IMR-90 (cell line): Measurements from ENCODE around the gene NOC2L. TPM values are rescaled to one million over a fixed set of nuclear protein-coding genes. Genes with fewer than 3 reads are reported as not detected.

ENCODE experiments used
- ATAC-seq: fragments of 200-7000 bp; cut with Tn5 transposase; 2 replicates; pipeline ENCODE4 v1.9.1; 2020; ENCODE audit warnings: low read depth, mild to moderate bottlenecking, moderate library complexity
- BruUV-seq: library from RNA; stranded (reverse); fragments of 400-500 nt; replicated peaks from 2 replicates; lab custom pipeline; 2021; lab: Mats Ljungman, UMichigan
- CTCF ChIA-PET: fragments of 300-600 bp; formaldehyde crosslinking; extraction: SDS; loops from one replicate; lab custom pipeline; 2021; ENCODE audit warnings: antibody characterized with exemption; lab: Yijun Ruan, JAX
- POLR2A ChIA-PET: fragments of 300-600 bp; sonication (Branson Sonifier 250); formaldehyde crosslinking; loops from one replicate; lab custom pipeline; 2022; ENCODE audit warnings: antibody characterized with exemption; ENCODE audit not compliant: unreplicated experiment; lab: Charles Lee
- DNase-seq: peaks from one replicate; pipeline ENCODE4 v3.0.0; 2013
- H2AFZ ChIP-seq: replicated peaks from 2 replicates; pipeline ENCODE3; 2013; ENCODE audit warnings: low read length, mild to moderate bottlenecking; ENCODE audit not compliant: poor library complexity
- H2AK5ac ChIP-seq: 2 replicates; pipeline ENCODE4 v1.6.1; 2013; ENCODE audit warnings: low read depth, low read length, inconsistent platforms
- H2AK9ac ChIP-seq: replicated peaks from 2 replicates; pipeline ENCODE3; 2013; ENCODE audit warnings: mild to moderate bottlenecking, low read depth, low read length, moderate library complexity; ENCODE audit not compliant: poor library complexity
- H2BK120ac ChIP-seq: 2 replicates; pipeline ENCODE4 v1.6.1; 2013; ENCODE audit warnings: low read depth, low read length, inconsistent platforms
- H2BK15ac ChIP-seq: 3 replicates; pipeline ENCODE4 v1.6.1; 2013; ENCODE audit warnings: low read depth, low read length, inconsistent platforms
- H2BK20ac ChIP-seq: 2 replicates; pipeline ENCODE4 v1.6.1; 2013; ENCODE audit warnings: low read depth, mild to moderate bottlenecking, inconsistent platforms, low read length, moderate library complexity
- H2BK5ac ChIP-seq: 2 replicates; pipeline ENCODE4 v1.6.1; 2013; ENCODE audit warnings: mild to moderate bottlenecking, low read depth, low read length, inconsistent platforms; ENCODE audit not compliant: poor library complexity, severe bottlenecking
- H3K14ac ChIP-seq: replicated peaks from 2 replicates; pipeline ENCODE4 v1.6.1; 2013; ENCODE audit warnings: low read depth, low read length, inconsistent platforms
- H3K18ac ChIP-seq: 2 replicates; pipeline ENCODE4 v1.6.1; 2013; ENCODE audit warnings: low read depth, low read length, control low read depth
- H3K23ac ChIP-seq: 2 replicates; pipeline ENCODE4 v1.6.1; 2013; ENCODE audit warnings: low read depth, low read length, inconsistent platforms
- H3K27ac ChIP-seq: 2 replicates; pipeline ENCODE4 v1.5.1; 2013; ENCODE audit warnings: mild to moderate bottlenecking, control low read depth, low read length; ENCODE audit not compliant: insufficient read depth
- H3K27me3 ChIP-seq: 2 replicates; pipeline ENCODE4 v1.6.1; 2013; ENCODE audit warnings: low read length; ENCODE audit not compliant: control insufficient read depth, insufficient read depth
- H3K36me3 ChIP-seq: 2 replicates; pipeline ENCODE4 v1.6.1; 2013; ENCODE audit warnings: low read length, mixed read lengths; ENCODE audit not compliant: control insufficient read depth, insufficient read depth
- H3K4ac ChIP-seq: 2 replicates; pipeline ENCODE4 v1.6.1; 2013; ENCODE audit warnings: low read depth, low read length, inconsistent platforms
- H3K4me1 ChIP-seq: 2 replicates; pipeline ENCODE4 v1.6.1; 2013; ENCODE audit warnings: low read length, mixed read lengths; ENCODE audit not compliant: control insufficient read depth, insufficient read depth
- H3K4me2 ChIP-seq: 2 replicates; pipeline ENCODE4 v1.6.1; 2013; ENCODE audit warnings: low read depth, mild to moderate bottlenecking, control low read depth, low read length, moderate library complexity
- H3K4me3 ChIP-seq: 2 replicates; pipeline ENCODE4 v1.5.1; 2013; ENCODE audit warnings: low read depth, mild to moderate bottlenecking, control low read depth, low read length, moderate library complexity; ENCODE audit not compliant: insufficient read depth
- H3K56ac ChIP-seq: 2 replicates; pipeline ENCODE4 v1.6.1; 2013; ENCODE audit warnings: low read length, inconsistent platforms; ENCODE audit not compliant: insufficient read depth; ENCODE audit errors: extremely low read depth
- H3K79me1 ChIP-seq, 2 experiments: 2 replicates each; pipeline ENCODE4 v1.6.1; 2013; ENCODE audit warnings: low read length in 2 of 2, inconsistent platforms in 1 of 2, low read depth in 1 of 2
- H3K9ac ChIP-seq: 2 replicates; pipeline ENCODE4 v1.6.1; 2013; ENCODE audit warnings: low read depth, low read length, control low read depth
- H3K9me1 ChIP-seq: 2 replicates; pipeline ENCODE4 v1.6.1; 2013; ENCODE audit warnings: low read length, inconsistent platforms; ENCODE audit not compliant: insufficient read depth
- H3K9me3 ChIP-seq: 2 replicates; pipeline ENCODE4 v1.6.1; 2013; ENCODE audit warnings: low read length; ENCODE audit not compliant: control insufficient read depth, insufficient read depth
- H4K20me1 ChIP-seq: 2 replicates; pipeline ENCODE4 v1.6.1; 2013; ENCODE audit warnings: low read length, inconsistent platforms; ENCODE audit not compliant: insufficient read depth
- H4K5ac ChIP-seq: 2 replicates; pipeline ENCODE4 v1.6.1; 2013; ENCODE audit warnings: mild to moderate bottlenecking, low read depth, low read length, control low read depth
- H4K8ac ChIP-seq, 2 experiments: 2 replicates each; pipeline ENCODE4 v1.6.1; 2013; ENCODE audit warnings: low read depth in 2 of 2, low read length in 2 of 2, control low read depth in 1 of 2, inconsistent platforms in 1 of 2
- H4K91ac ChIP-seq: 2 replicates; pipeline ENCODE4 v1.6.1; 2013; ENCODE audit warnings: low read depth, low read length, inconsistent platforms; ENCODE audit not compliant: insufficient read depth
- BHLHE40 ChIP-seq: fragments of 150-350 bp; IDR thresholded peaks from 2 replicates; pipeline ENCODE4 v1.6.1; 2016; ENCODE audit warnings: mild to moderate bottlenecking, low read depth, low read length
- CEBPB ChIP-seq: IDR thresholded peaks from 2 replicates; pipeline ENCODE4 v1.6.1; 2012; ENCODE audit warnings: low read depth, low read length, improper control_type of control experiment
- ELK1 ChIP-seq: fragments of 150-350 bp; IDR thresholded peaks from 2 replicates; pipeline ENCODE4 v1.6.1; 2016; ENCODE audit warnings: low read depth, mild to moderate bottlenecking, low read length, moderate library complexity, borderline replicate concordance
- MAFK ChIP-seq: IDR thresholded peaks from 2 replicates; pipeline ENCODE4 v1.6.1; 2012; ENCODE audit warnings: low read depth, low read length, improper control_type of control experiment
- MAZ ChIP-seq: IDR thresholded peaks from 2 replicates; pipeline ENCODE4 v1.6.1; 2012; ENCODE audit warnings: low read depth, mild to moderate bottlenecking, low read length, improper control_type of control experiment, moderate library complexity, borderline replicate concordance
- MXI1 ChIP-seq: IDR thresholded peaks from 2 replicates; pipeline ENCODE4 v1.6.1; 2012; ENCODE audit warnings: low read depth, mild to moderate bottlenecking, low read length, moderate library complexity, borderline replicate concordance
- NFE2L2 ChIP-seq: fragments of 150-350 bp; IDR thresholded peaks from 2 replicates; pipeline ENCODE4 v1.6.1; 2016; ENCODE audit warnings: low read depth, mild to moderate bottlenecking, low read length
- RCOR1 ChIP-seq: IDR thresholded peaks from 2 replicates; pipeline ENCODE4 v1.6.1; 2012; ENCODE audit warnings: mild to moderate bottlenecking, low read length, improper control_type of control experiment; ENCODE audit not compliant: insufficient replicate concordance
- RFX5 ChIP-seq: IDR thresholded peaks from 2 replicates; pipeline ENCODE4 v1.8.0; 2012; ENCODE audit warnings: low read depth, mild to moderate bottlenecking, low read length, moderate library complexity
- SMC3 ChIP-seq: fragments of 150-350 bp; IDR thresholded peaks from 2 replicates; pipeline ENCODE4 v1.6.1; 2016; ENCODE audit warnings: low read depth, mild to moderate bottlenecking, antibody characterized with exemption, low read length, moderate library complexity
- WGBS, 2 experiments: methylation state at CpG; one replicate each; pipeline versions ENCODE4 v1.1.5 to v1.1.7; 2013; ENCODE audit warnings: missing lambda C conversion rate in 2 of 2; ENCODE audit not compliant: insufficient read length in 1 of 2; ENCODE audit errors: extremely low coverage in 2 of 2; 5-methylcytosine and 5-hydroxymethylcytosine counted together
- dilution Hi-C: fragments of 300-500 bp; cut with HindIII; formaldehyde crosslinking; loops from one replicate; pipeline ENCODE4 v1.14.3; 2018; ENCODE audit warnings: low sequenced_read_pairs; ENCODE audit not compliant: unreplicated experiment
- in situ Hi-C: fragments of 300-500 bp; cut with MboI; formaldehyde crosslinking; loops from 3 replicates; pipeline ENCODE4 v1.14.3; 2019; ENCODE audit warnings: low sequenced_read_pairs, inconsistent platforms, mixed read lengths
- intact Hi-C: fragments of 100-400 bp; cut with micrococcal nuclease; formaldehyde crosslinking; loops from 2 replicates; pipeline ENCODE4 v1.10.0; 2022
- polyA plus RNA-seq, 3 experiments: library from polyadenylated mRNA; depleted of rRNA; stranded (reverse); fragments of >200 nt; gene quantifications; 2 replicates each; pipeline ENCODE4 v1.2.3, GENCODE V29; 2012; ENCODE audit warnings: low replicate concordance in 1 of 3
- total RNA-seq: library from RNA; depleted of rRNA; stranded (reverse); fragments of >200 nt; gene quantifications from 2 replicates; pipeline ENCODE4 v1.2.3, GENCODE V29; 2012

The NOC2L gene
- total and polyA plus RNA-seq, 2 of the 4 experiments (the other 2 are of a cell fraction) = 74.2 to 106 TPM

- no peak overlapping the region for H3K14ac ChIP-seq
- no peak overlapping the region for H4K8ac ChIP-seq
- H3K79me1 ChIP-seq = no peaks in the 10 kb centered on the region
- intact Hi-C loops = loop anchor here (1.0 kb wide), 1 partner anchor 28 kb away; no protein-coding TSS in a partner anchor
- H3K27me3 ChIP-seq = no peaks in the 10 kb centered on the region; the same call in 1 of the 2 replicates
- no peaks in the 10 kb centered on the region for H3K9me3 ChIP-seq
- dilution Hi-C loops = no loop called here
- no peak overlapping the region for H4K91ac ChIP-seq
- TF ChIP-seq MAZ (no peak), CEBPB (no peak), BHLHE40 (no peak), ELK1 (no peak), RFX5 (no peak), SMC3 (no peak), MAFK (no peak), MXI1 (no peak), RCOR1 (no peak), NFE2L2 (no peak)
- H3K9me1 ChIP-seq = no peaks in the 10 kb centered on the region
- BruUV-seq = no TSS peak
- no peak overlapping the region for H2BK15ac ChIP-seq
- 73% methylated on average over 19 of the region's 24 CpGs; no CpG with 5 or more reads in 1 of the 2 experiments for WGBS, 2 experiments
- H3K36me3 ChIP-seq = no peaks in the 10 kb centered on the region
- no peak overlapping the region for H2BK5ac ChIP-seq
- POLR2A ChIA-PET = no interaction called here
- no peaks in the 10 kb centered on the region; the same call in 1 of the 2 replicates for H4K20me1 ChIP-seq
- H3K18ac ChIP-seq = no peak overlapping the region
- H2AK5ac ChIP-seq = no peak overlapping the region
- H3K27ac ChIP-seq = no peak overlapping the region
- H4K5ac ChIP-seq = no peak overlapping the region
- H3K23ac ChIP-seq = no peak overlapping the region
- CTCF ChIA-PET = interaction anchor here (1.2 kb wide), 1 partner anchor 8 kb away, joined by 5 read pairs; no protein-coding TSS in a partner anchor
- ATAC-seq (no peak), DNase-seq (no peak)
- no peak overlapping the region for H3K4me2 ChIP-seq
- H3K4me3 ChIP-seq = no peak overlapping the region
- H3K4ac ChIP-seq = no peak overlapping the region; the same call in 1 of the 2 replicates
- in situ Hi-C loops = loop anchor here (5.0 kb wide), 1 partner anchor 44 kb away; the partner anchor contains the start of gene NOC2L
- H3K56ac ChIP-seq = no peak overlapping the region
- no peak overlapping the region for H2AFZ ChIP-seq
- no peak overlapping the region for H2BK20ac ChIP-seq
- H3K4me1 ChIP-seq = peaks cover 22% of the 10 kb centered on the region
- no peak overlapping the region for H3K9ac ChIP-seq
- H2BK120ac ChIP-seq = no peak overlapping the region
- H2AK9ac ChIP-seq = no peak overlapping the region
Observed at GRCh38 chr1:912740-913301, 46.2 kb downstream of the NOC2L start.
